GM12891 (cell line): ENCODE measurements around the gene BAZ1A.
"Not testable (repeated sequence)": the region's sequence is repeated elsewhere in the genome, so short reads cannot be mapped to it uniquely, and the experiment has no call there.

Experiments
- DNase-seq: peaks from one replicate; pipeline ENCODE4 v3.0.0; 2011; ENCODE audit warnings: low spot score; ENCODE audit not compliant: insufficient read length
- FAIRE-seq: peaks from 2 replicates; lab custom pipeline; 2011; peaks lifted over from hg19 to GRCh38; lab: Jason Lieb, UNC
- PAX5 ChIP-seq: IDR thresholded peaks from 2 replicates; pipeline ENCODE4 v1.6.1; 2011; ENCODE audit warnings: low read length, moderate library complexity, mild to moderate bottlenecking; ENCODE audit not compliant: insufficient read depth, severe bottlenecking
- POLR2A ChIP-seq: IDR thresholded peaks from 2 replicates; pipeline ENCODE4 v1.6.1; 2011; ENCODE audit warnings: low read depth, low read length, control low read depth
- POLR2AphosphoS5 ChIP-seq: IDR thresholded peaks from 2 replicates; pipeline ENCODE4 v1.6.1; 2011; ENCODE audit warnings: low read depth, low read length, control low read depth
- POU2F2 ChIP-seq: IDR thresholded peaks from 2 replicates; pipeline ENCODE4 v1.6.1; 2011; ENCODE audit warnings: low read depth, mild to moderate bottlenecking, control low read depth, low read length, moderate library complexity
- SPI1 ChIP-seq: IDR thresholded peaks from 2 replicates; pipeline ENCODE4 v1.6.1; 2011; ENCODE audit warnings: low read depth, low read length, control low read depth
- TAF1 ChIP-seq: IDR thresholded peaks from 2 replicates; pipeline ENCODE4 v1.6.1; 2011; ENCODE audit warnings: low read depth, low read length, control low read depth

The BAZ1A gene

DNA sequence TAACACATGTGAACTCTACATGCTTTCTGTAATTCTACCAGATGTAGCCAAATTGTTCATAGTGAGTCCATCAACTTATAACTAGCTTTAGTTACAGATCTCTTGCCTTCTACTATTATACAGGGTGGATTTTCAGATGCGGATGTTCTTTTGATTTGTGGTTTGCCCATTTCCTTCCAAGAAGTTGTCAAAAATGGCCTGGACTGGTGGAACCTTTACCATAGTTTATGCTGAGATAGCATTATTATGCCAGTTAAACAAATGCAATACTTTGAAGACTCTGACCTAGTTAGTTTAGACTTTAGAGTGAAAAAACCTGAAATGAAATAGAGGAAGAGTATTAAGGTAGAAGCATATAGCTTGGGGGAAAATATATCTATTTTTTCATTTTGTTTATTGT, 133.3 kb downstream of the BAZ1A start:
- no peak for FAIRE-seq
- DNase-seq = no peak
- no peak for TF ChIP-seq PAX5
- no peak for TF ChIP-seq POLR2AphosphoS5
- no peak for TF ChIP-seq TAF1
- no peak for TF ChIP-seq SPI1
- no peak for TF ChIP-seq POU2F2
- TF ChIP-seq POLR2A = no peak

DNA sequence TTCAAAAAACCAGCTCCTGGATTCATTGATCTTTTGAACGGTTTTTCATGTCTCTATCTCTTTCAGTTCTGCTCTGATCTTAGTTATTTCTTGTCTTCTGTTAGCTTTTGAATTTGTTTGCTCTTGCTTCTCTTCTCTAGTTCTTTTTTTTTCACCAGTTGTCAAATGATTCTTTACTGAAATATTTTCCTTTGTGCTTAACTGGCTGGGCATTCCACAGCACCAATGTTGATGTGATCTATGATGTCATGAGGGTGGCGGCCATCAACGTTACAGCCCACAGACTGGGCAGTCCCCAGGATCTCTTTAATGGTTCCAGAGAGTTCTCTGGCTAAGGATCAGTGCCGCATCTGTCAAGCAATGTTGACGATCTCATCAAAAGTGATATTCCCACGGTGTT, 135.0 kb downstream of the BAZ1A start:
- not testable (repeated sequence) for FAIRE-seq, DNase-seq

DNA sequence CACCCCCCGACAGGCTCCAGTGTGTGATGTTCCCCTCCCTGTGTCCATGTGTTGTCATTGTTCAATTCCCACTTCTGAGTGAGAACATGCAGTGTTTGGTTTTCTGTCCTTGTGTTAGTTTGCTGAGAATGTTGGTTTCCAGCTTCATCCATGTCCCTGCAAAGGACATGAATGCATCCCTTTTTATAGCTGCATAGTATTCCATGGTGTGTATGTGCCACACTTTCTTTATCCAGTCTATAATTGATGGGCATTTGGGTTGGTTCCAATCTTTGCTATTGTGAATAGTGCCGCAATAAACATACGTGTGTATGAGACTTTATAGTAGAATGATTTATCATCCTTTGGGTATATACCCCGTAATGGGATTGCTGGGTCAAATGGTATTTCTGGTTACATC, 138.1 kb downstream of the BAZ1A start:
- DNase-seq, FAIRE-seq: not testable (repeated sequence)

DNA sequence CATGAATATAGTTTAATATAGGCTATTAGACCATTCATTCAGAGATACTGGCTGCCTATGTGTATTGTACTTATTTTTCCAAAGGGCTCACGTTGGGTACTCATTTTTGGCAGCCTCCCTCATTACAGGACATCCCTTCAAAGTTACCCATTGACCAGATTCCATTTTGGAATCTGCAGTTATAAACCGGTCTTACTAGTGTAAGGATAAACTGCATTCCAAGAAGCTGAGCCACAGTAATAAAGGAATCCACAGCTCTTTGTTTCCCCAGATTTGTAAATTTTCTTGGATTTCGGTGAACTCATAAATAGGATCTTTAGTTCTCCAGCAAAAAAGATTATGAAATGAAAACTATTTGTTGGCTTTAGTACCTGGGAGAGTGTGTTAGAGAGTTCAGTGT, 141.9 kb downstream of the BAZ1A start:
- FAIRE-seq (no peak), DNase-seq (no peak)

DNA sequence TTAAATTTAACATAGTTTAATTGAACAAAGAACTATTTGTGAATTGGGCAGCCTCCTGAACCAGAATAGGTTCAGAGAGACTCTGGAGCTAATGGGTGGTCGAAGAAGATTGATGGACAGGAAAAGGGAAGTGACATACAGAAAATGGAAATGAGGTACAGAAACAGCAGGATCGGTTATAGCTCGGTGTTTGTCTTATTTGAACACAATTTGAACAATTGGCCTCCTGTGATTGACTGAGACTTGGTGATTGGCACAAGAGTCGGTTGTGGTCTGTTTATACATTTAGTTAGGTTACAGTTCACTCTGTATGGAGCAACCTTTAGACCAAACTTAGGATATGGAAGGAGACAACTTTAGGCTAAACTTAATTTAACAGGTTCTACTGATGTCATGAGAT, 142.4 kb downstream of the BAZ1A start:
- no peak for DNase-seq
- peak; percentile 13 for FAIRE-seq
- TF ChIP-seq SPI1 (peak; percentile 64), TAF1 (no peak), PAX5 (no peak), POU2F2 (no peak)

More for the DNA sequence above, 141.9 kb downstream of the BAZ1A start:
- TF ChIP-seq POLR2AphosphoS5 (no peak), SPI1 (no peak), POU2F2 (no peak), TAF1 (no peak), POLR2A (no peak), PAX5 (no peak)

DNA sequence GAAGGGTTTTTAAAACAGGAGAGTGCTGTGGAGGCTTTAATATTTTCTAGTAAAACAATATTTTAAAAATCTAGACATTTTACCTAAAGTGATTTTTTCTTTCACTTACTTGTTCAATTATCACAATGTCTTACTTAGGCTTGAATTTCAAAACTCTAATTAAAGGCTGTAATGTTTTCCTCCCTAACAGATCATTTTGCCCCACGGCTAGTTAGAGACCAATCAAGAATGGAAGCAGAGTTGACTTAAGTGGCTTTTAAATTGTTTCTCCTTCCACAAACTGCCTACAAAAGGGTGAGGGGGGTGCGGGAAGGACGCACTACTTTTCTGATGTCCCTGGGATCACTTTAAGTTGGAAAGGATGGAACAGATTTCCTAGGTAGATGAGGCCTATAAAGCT, 151.3 kb downstream of the BAZ1A start:
- FAIRE-seq = no peak
- TF ChIP-seq SPI1 (no peak), POLR2A (no peak), TAF1 (no peak), POLR2AphosphoS5 (no peak), PAX5 (no peak)

DNA sequence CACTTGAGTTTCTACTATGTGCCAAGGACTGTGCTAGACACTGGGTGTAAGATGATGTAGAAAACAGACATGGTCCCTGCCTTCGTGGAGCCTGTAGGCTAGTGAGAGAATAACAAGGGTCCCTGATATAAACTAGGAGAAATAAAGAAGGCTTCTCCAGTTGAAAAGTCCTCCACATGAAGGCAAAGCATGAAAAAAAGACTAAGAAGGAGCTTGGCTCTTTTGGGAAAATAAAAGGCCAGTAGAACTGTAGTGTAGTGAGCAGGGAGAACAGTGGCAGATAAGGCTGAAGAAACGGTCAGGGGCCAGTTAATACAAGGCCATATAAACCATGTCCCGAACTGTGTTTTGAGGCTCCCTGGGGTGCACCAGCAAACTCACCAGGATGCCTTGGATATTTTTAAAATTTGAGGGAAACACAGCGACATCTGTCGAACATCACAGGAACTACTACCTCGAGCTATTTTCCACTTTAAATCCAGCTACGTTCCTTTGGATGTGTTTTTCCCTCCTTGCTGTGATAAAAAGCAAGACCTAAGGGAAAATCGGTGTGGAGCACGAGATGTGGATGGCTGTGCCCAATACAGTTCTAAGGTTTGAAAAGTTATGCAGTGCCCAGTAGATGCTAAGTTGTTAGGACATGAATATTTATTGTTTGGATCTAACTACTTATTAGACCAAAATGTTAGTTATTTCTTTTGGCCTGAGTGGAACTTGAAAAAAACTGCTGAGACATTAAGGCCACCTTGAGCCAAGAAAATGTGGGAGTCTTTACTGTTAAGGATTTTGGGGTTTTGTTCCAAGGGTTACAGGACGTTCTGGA, 152.2 kb downstream of the BAZ1A start:
- FAIRE-seq (peak; percentile 40), DNase-seq (peak; percentile 34)
- TF ChIP-seq TAF1 (no peak), SPI1 (no peak), POLR2A (no peak), POU2F2 (no peak), POLR2AphosphoS5 (no peak), PAX5 (no peak)

More for the DNA sequence above, 151.3 kb downstream of the BAZ1A start:
- DNase-seq = no peak

DNA sequence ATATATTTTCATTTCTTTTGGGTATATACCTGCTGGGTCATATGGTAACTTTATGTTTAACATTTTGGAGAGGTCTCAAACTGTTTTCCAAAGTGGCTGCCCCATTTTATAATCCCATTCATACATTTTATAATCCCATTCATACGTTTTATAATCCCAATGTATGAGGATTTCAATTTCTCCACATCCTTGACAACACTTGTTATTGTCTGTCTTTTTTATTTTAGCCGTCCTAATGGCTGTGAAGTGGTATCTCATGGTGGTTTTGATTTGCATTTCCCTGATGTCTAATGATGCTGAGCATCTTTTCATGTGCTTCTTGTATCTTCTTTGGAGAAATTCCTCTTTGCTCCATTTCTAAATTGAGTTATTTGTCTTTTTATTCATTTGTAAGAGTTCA, 154.0 kb downstream of the BAZ1A start:
- DNase-seq (no peak), FAIRE-seq (no peak)
- TF ChIP-seq POLR2A (no peak), SPI1 (no peak), POLR2AphosphoS5 (no peak), POU2F2 (no peak), TAF1 (no peak), PAX5 (no peak)

DNA sequence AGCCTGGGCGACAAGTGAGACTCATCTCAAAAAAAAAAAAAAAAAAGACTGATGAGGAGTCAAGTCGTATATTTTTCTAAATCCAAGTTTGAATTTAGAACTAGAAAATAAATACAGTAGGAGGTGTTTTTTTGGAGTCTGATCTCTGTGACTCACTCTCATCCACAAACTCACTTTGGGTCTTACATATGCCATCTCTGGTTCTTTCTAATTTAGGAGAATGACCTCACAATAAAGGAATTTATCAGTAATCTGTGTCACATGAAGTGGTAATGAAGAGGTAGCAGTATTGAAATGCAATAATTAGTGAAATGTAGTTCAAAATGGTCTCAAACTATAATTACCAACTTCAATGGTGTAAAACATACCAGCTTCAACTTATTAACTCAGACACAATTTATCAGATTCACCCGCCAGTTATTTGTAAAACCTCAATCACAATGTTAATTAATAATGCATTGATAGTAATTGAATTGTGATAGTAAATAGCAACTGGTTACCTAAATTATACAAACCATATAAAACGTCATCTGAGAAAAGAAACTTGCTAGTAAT, 156.3 kb downstream of the BAZ1A start:
- TF ChIP-seq POLR2A = no peak
- no peak for DNase-seq
- no peak for FAIRE-seq

DNA sequence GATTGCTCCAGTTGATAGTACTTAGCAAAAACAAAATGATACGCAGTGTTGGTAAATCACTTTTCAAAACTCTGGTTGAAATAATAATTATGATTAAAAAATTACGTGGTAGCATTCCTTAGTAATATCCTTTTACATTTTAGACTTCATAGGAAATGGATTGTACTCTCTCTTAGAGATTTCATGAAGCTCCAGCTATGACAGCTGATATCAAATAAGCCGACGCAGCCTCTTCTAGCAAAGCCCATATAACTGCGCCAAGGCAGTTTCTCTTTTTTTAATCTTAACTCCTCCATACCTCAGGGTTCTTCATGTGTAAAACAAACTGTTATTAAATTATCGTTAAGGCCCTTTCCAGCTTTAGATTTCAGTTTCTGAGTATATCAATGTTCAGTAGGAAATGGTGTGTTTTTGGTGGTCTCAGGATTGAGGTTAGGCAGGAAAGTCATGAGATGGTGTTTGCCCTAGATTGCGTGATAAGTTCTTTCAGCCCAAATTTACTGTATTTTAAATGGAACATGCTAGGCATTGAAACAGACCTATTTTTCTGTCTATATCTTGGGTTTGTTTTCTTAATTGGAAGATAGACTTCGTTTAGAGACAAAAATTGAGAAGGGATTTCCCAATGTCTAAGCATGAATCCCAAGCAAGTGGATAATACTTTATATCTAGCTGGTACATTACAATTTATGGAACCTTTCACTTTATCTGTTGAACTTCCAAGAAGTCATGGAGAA, 159.9 kb downstream of the BAZ1A start:
- TF ChIP-seq SPI1 (no peak), POLR2A (no peak), POU2F2 (no peak), POLR2AphosphoS5 (no peak), PAX5 (no peak), TAF1 (no peak)
- no peak for DNase-seq
- no peak for FAIRE-seq
